LNCAP (cell line): ENCODE measurements around the gene C1QTNF6.

ENCODE experiments used
- CTCF ChIP-seq: fragments of 450-650 bp; IDR thresholded peaks from 2 replicates; pipeline ENCODE4 v1.5.1; 2017; ENCODE audit warnings: mild to moderate bottlenecking

C1QTNF6 gene

DNA sequence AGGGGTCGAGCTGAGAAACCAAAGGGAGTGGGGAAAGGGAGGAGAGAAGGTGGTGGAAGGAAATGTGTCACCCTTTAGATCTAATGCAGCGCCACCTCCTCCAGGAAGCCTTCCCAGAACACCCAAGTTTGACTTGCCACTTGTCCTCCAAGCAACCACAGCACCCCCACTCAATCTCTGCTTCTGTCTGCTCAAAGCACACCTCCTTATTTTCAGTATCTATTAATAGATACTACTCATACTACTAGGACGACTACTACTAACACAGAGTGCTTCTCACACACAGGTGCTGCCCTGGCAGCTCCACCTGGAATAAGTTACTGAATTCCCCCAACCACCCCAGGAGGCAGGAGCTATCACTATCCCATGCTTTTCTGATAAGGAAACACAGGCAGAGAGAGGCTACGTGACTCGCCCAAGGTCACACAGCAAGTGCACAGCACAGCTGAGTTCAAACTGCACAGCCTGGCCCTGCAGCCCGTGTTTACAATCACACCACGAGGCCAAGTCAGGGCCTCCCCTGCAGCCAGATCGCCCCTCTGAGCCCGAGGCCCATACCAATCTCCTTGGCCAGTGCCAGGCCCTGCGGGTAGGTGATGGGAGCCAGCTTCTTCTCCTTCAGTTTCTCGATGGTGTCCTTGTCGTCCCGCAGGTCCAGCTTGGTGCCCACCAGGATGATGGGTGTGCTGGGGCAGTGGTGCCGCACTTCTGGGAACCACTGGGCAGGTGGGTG lies 42.8 kb upstream of the C1QTNF6 start:
- no peak for TF ChIP-seq CTCF

GRCh38 chr22:37229805-37230672 lies 42.0 kb upstream of the C1QTNF6 start:
- TF ChIP-seq CTCF: no peak

- no peak for TF ChIP-seq CTCF
Observed at GRCh38 chr22:37229012-37229804, 41.2 kb upstream of the C1QTNF6 start.

GRCh38 chr22:37228106-37229011 lies 40.3 kb upstream of the C1QTNF6 start:
- no peak for TF ChIP-seq CTCF

GRCh38 chr22:37226514-37226913 lies 38.5 kb upstream of the C1QTNF6 start:
- no peak for TF ChIP-seq CTCF

- TF ChIP-seq CTCF: no peak
Observed at GRCh38 chr22:37226087-37226486, 38.0 kb upstream of the C1QTNF6 start.

- no peak for TF ChIP-seq CTCF
Observed at GRCh38 chr22:37225481-37225880, 37.4 kb upstream of the C1QTNF6 start.
